ENCODE measurements around the gene GPR68.

GRCh38 chr14:91265404-91265803 is 20.9 kb upstream of the GPR68 start:
- TF ChIP-seq POLR2AphosphoS5 (IDR thresholded peaks at IDR 0.05; ENCODE audit: low read depth) (no peak), REST (IDR thresholded peaks at IDR 0.05; ENCODE audit: unreplicated experiment) (no peak), CTCF (conservative IDR thresholded peaks at IDR 0.05; ENCODE audit: low read depth in 2 of 2) (no peak), EZH2phosphoT487 (IDR thresholded peaks at IDR 0.05; ENCODE audit: unreplicated experiment) (no peak), ZNF114 (CRISPR knock-in tag; IDR thresholded peaks at IDR 0.05) (no peak)

Data from GM23338 (cell line).